ENCODE measurements around the gene TMEM205. TPM values are rescaled to one million over a fixed set of nuclear protein-coding genes. Genes with fewer than 3 reads are reported as not detected.

The TMEM205 gene
- total and polyA plus RNA-seq, 2 of the 8 experiments (the other 6 are each of a cell fraction or from before 2014, with no cell fraction given): 73.5 to 423 TPM

DNA sequence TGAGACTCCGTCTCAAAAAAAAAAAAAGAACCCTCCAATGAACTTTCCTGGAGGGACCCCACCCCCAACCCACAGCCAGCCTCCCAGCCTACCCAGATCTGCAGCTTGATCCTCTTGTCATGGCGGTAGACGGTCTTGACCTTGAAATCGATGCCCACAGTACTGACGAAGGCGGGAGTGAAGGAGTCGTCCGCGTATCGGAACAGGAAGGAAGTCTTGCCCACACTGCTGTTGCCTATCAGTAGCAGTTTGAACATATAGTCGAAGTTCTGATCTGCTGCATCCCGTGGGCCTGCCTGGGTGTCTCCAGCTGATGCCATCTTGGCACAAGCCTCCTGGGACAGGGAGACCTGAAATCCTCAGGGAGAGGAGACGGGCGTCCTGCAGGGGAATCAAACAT, 9.0 kb downstream of the TMEM205 start (continued):
- no peak for TF ChIP-seq EP300 (IDR thresholded peaks at IDR 0.05; ENCODE audit: borderline replicate concordance in 1 of 2, low read depth in 2 of 2, low read length in 2 of 2)
- no peak for TF ChIP-seq SIN3A (conservative IDR thresholded peaks at IDR 0.05 in 1 of 2, IDR thresholded peaks at IDR 0.05 in 1 of 2; ENCODE audit: low read depth in 1 of 2, low read length in 2 of 2)
- no peak for TF ChIP-seq CHD1 (IDR thresholded peaks at IDR 0.05; ENCODE audit: low read depth, low read length)
- no peak for TF ChIP-seq YY1 (IDR thresholded peaks at IDR 0.05; ENCODE audit: low read depth, low read length)
- TF ChIP-seq CHD2 (IDR thresholded peaks at IDR 0.05; ENCODE audit: low read length): no peak
- TF ChIP-seq JUN (IDR thresholded peaks at IDR 0.05; ENCODE audit: low read depth, low read length): no peak
- TF ChIP-seq HDAC2 (IDR thresholded peaks at IDR 0.05; ENCODE audit: borderline replicate concordance in 1 of 2, low read depth in 2 of 2, low read length in 2 of 2): no peak
